Measurements from ENCODE around the gene UPP2.

DNA sequence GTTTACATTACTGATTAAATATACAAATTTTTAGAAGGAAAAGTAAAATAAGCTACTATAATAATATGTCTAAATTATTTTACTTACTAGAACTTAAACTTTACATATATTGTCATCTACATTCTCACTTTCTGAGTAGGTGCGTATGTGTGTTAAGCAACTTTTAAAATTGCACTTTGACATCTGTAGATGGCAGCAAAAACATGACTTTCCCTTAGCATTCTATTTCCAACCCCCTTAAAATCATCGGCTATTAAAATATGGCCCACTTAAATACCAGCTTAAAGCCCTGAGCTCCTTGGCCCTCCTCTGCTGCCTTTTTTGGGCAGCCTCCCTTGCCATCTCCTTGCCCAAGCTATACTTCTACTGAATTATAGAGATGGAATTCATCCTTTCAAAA, 78.0 kb downstream of the UPP2 start:
- no peak for TF ChIP-seq GATA2 (IDR thresholded peaks at IDR 0.05; ENCODE audit: low read depth, low read length)
- TF ChIP-seq GATA3 (IDR thresholded peaks at IDR 0.05; ENCODE audit: low read depth, low read length): no peak
